ENCODE measurements around the gene ZMIZ2. TPM values are rescaled to one million over a fixed set of nuclear protein-coding genes. Genes with fewer than 3 reads are reported as not detected.
"Not testable (repeated sequence)": the region's sequence is repeated elsewhere in the genome, so short reads cannot be mapped to it uniquely, and the experiment has no call there.

ZMIZ2 gene
- polyA plus RNA-seq = 10 to 100 TPM; 22.5 to 66.6 TPM

GRCh38 chr7:44748045-44748947, at the start of gene ZMIZ2:
ZMIZ2 (plus strand) TSS chr7:44748847; CDS start chr7:44756250, 7,403 bp downstream.
- no peaks in the 10 kb centered on the region for H3K9me3 ChIP-seq (ENCODE audit: control insufficient read depth in 2 of 2, insufficient read depth in 1 of 2, low read depth in 1 of 2, low read length in 1 of 2)
- peaks cover 0 to 2% of the 10 kb centered on the region in 2 donors for H3K36me3 ChIP-seq (ENCODE audit: control insufficient read depth in 2 of 2, insufficient read depth in 2 of 2, low read length in 1 of 2)
- H3K27ac ChIP-seq (ENCODE audit: low read depth in 2 of 2, low read length in 1 of 2) = peak within 1 kb of the TSS; percentile 97 to 99
- peaks cover 4 to 19% of the 10 kb centered on the region in 2 donors for H3K4me1 ChIP-seq (ENCODE audit: control insufficient read depth in 2 of 2, insufficient read depth in 2 of 2, low read length in 1 of 2)
- H3K4me3 ChIP-seq (ENCODE audit: low read depth in 1 of 2, low read length in 2 of 2) = peak within 1 kb of the TSS; percentile 85 to 97
- H3K27me3 ChIP-seq (ENCODE audit: control insufficient read depth in 1 of 2, insufficient read depth in 2 of 2, low read length in 2 of 2) = no peaks in the 10 kb centered on the region
- WGBS, 2 donors = 1 to 2% methylated on average over 45 to 92 of the region's 92 CpGs

DNA sequence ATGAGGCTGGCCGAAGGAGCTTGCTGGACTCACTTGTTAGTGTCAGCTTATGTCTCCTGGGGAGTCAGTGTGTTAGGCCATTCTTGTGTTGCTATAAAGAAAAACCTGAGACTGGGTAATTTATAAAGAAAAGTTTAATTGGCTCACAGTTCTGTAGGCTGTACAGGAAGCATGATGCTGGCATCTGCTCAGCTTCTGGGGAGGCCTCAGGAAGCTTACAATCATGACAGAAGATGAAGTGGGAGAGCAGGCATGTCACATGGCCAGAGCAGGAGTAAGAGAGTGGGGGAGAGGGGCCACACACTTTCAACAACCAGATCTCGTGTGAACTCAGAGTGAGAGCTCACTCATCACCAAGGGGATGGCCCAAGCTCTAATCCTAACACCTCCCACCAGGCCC, 49.0 kb upstream of the ZMIZ2 start:
- WGBS, 2 donors = 95 to 98% methylated on average over 2 of the region's 2 CpGs
- H3K27me3 ChIP-seq (ENCODE audit: control insufficient read depth in 1 of 2, insufficient read depth in 2 of 2, low read length in 2 of 2); H3K4me3 ChIP-seq (ENCODE audit: low read depth in 1 of 2, low read length in 2 of 2); H3K9me3 ChIP-seq (ENCODE audit: control insufficient read depth in 2 of 2, insufficient read depth in 1 of 2, low read depth in 1 of 2, low read length in 1 of 2); H3K27ac ChIP-seq (ENCODE audit: low read depth in 2 of 2, low read length in 1 of 2); H3K4me1 ChIP-seq (ENCODE audit: control insufficient read depth in 2 of 2, insufficient read depth in 2 of 2, low read length in 1 of 2): not testable (repeated sequence)
- peaks cover 33 to 46% of the 10 kb centered on the region in 2 donors for H3K36me3 ChIP-seq (ENCODE audit: control insufficient read depth in 2 of 2, insufficient read depth in 2 of 2, low read length in 1 of 2)

GRCh38 chr7:44700322-44700721, 48.3 kb upstream of the ZMIZ2 start:
- no peak overlapping the region for H3K27ac ChIP-seq (ENCODE audit: low read depth in 2 of 2, low read length in 1 of 2)
- no peak overlapping the region for H3K4me3 ChIP-seq (ENCODE audit: low read depth in 1 of 2, low read length in 2 of 2)
- H3K36me3 ChIP-seq (ENCODE audit: control insufficient read depth in 2 of 2, insufficient read depth in 2 of 2, low read length in 1 of 2) = peaks cover 33 to 43% of the 10 kb centered on the region in 2 donors
- H3K27me3 ChIP-seq (ENCODE audit: control insufficient read depth in 1 of 2, insufficient read depth in 2 of 2, low read length in 2 of 2) = no peaks in the 10 kb centered on the region
- no peaks in the 10 kb centered on the region for H3K4me1 ChIP-seq (ENCODE audit: control insufficient read depth in 2 of 2, insufficient read depth in 2 of 2, low read length in 1 of 2)
- no peaks in the 10 kb centered on the region for H3K9me3 ChIP-seq (ENCODE audit: control insufficient read depth in 2 of 2, insufficient read depth in 1 of 2, low read depth in 1 of 2, low read length in 1 of 2)
- WGBS, 2 donors = 92 to 93% methylated on average over 8 of the region's 8 CpGs

DNA sequence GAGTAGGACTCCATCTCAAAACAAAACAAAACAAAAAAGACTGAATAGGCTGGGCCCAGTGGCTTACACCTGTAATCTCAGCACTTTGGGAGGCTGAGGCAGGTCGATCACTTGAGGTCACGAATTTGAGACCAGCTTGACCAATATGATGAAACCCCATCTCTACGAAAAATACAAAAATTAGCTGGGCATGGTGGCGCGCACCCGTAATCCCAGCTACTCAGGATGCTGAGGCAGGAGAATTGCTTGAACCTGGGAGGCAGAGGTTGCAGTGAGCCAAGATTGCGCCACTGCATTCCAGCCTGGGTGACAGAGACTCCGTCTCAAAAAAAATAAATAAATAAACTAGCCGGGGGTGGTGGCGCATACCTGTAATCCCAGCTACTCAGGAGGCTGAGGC, 45.3 kb upstream of the ZMIZ2 start:
- not testable (repeated sequence) for H3K27me3 ChIP-seq (ENCODE audit: control insufficient read depth in 1 of 2, insufficient read depth in 2 of 2, low read length in 2 of 2); H3K27ac ChIP-seq (ENCODE audit: low read depth in 2 of 2, low read length in 1 of 2); H3K4me3 ChIP-seq (ENCODE audit: low read depth in 1 of 2, low read length in 2 of 2); H3K9me3 ChIP-seq (ENCODE audit: control insufficient read depth in 2 of 2, insufficient read depth in 1 of 2, low read depth in 1 of 2, low read length in 1 of 2); H3K4me1 ChIP-seq (ENCODE audit: control insufficient read depth in 2 of 2, insufficient read depth in 2 of 2, low read length in 1 of 2)
- WGBS, 2 donors = 95 to 96% methylated on average over 10 of the region's 10 CpGs
- peaks cover 21 to 33% of the 10 kb centered on the region in 2 donors for H3K36me3 ChIP-seq (ENCODE audit: control insufficient read depth in 2 of 2, insufficient read depth in 2 of 2, low read length in 1 of 2)

- 68 to 84% methylated on average over 1 of the region's 1 CpG for WGBS, 2 donors
- H3K4me3 ChIP-seq (ENCODE audit: low read depth in 1 of 2, low read length in 2 of 2) = no peak overlapping the region
- H3K9me3 ChIP-seq (ENCODE audit: control insufficient read depth in 2 of 2, insufficient read depth in 1 of 2, low read depth in 1 of 2, low read length in 1 of 2) = no peaks in the 10 kb centered on the region
- no peak overlapping the region for H3K27ac ChIP-seq (ENCODE audit: low read depth in 2 of 2, low read length in 1 of 2)
- H3K36me3 ChIP-seq (ENCODE audit: control insufficient read depth in 2 of 2, insufficient read depth in 2 of 2, low read length in 1 of 2) = peaks cover 25 to 35% of the 10 kb centered on the region in 2 donors
- H3K4me1 ChIP-seq (ENCODE audit: control insufficient read depth in 2 of 2, insufficient read depth in 2 of 2, low read length in 1 of 2) = no peaks in the 10 kb centered on the region
- H3K27me3 ChIP-seq (ENCODE audit: control insufficient read depth in 1 of 2, insufficient read depth in 2 of 2, low read length in 2 of 2) = no peaks in the 10 kb centered on the region
Measured at GRCh38 chr7:44703921-44704320, 44.7 kb upstream of the ZMIZ2 start.

DNA sequence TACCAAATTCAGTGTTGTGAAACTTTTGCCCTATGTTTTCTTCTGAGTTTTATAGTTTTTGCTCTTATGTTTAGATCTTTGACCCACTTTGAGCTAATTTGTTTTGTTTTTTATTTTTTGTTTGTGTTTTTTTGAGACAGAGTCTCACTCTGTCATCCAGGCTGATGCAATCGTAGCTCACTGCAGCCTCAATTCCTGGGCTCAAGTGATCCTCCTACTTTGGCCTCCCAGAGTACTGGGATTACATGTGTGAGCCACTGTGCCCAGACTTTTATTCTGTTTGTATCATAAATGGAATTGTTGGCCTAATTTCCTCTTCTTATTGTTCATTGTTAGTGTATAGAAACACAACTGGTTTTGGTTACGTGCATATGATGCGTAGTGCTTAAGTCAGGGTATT, 43.2 kb upstream of the ZMIZ2 start:
- H3K4me3 ChIP-seq (ENCODE audit: low read depth in 1 of 2, low read length in 2 of 2) = no peak overlapping the region
- H3K27me3 ChIP-seq (ENCODE audit: control insufficient read depth in 1 of 2, insufficient read depth in 2 of 2, low read length in 2 of 2) = no peaks in the 10 kb centered on the region
- H3K4me1 ChIP-seq (ENCODE audit: control insufficient read depth in 2 of 2, insufficient read depth in 2 of 2, low read length in 1 of 2) = no peaks in the 10 kb centered on the region
- H3K36me3 ChIP-seq (ENCODE audit: control insufficient read depth in 2 of 2, insufficient read depth in 2 of 2, low read length in 1 of 2) = peaks cover 24 to 34% of the 10 kb centered on the region in 2 donors
- H3K27ac ChIP-seq (ENCODE audit: low read depth in 2 of 2, low read length in 1 of 2) = no peak overlapping the region
- H3K9me3 ChIP-seq (ENCODE audit: control insufficient read depth in 2 of 2, insufficient read depth in 1 of 2, low read depth in 1 of 2, low read length in 1 of 2) = no peaks in the 10 kb centered on the region
- WGBS, 2 donors = 89 to 96% methylated on average over 3 of the region's 3 CpGs

GRCh38 chr7:44706788-44707557, 41.7 kb upstream of the ZMIZ2 start:
- H3K4me1 ChIP-seq (ENCODE audit: control insufficient read depth in 2 of 2, insufficient read depth in 2 of 2, low read length in 1 of 2) = no peaks in the 10 kb centered on the region
- 94% methylated on average over 20 of the region's 20 CpGs for WGBS, 2 donors
- no peaks in the 10 kb centered on the region for H3K9me3 ChIP-seq (ENCODE audit: control insufficient read depth in 2 of 2, insufficient read depth in 1 of 2, low read depth in 1 of 2, low read length in 1 of 2)
- no peak overlapping the region for H3K27ac ChIP-seq (ENCODE audit: low read depth in 2 of 2, low read length in 1 of 2)
- H3K36me3 ChIP-seq (ENCODE audit: control insufficient read depth in 2 of 2, insufficient read depth in 2 of 2, low read length in 1 of 2) = peaks cover 24 to 30% of the 10 kb centered on the region in 2 donors
- H3K4me3 ChIP-seq (ENCODE audit: low read depth in 1 of 2, low read length in 2 of 2) = no peak overlapping the region
- no peaks in the 10 kb centered on the region for H3K27me3 ChIP-seq (ENCODE audit: control insufficient read depth in 1 of 2, insufficient read depth in 2 of 2, low read length in 2 of 2)

DNA sequence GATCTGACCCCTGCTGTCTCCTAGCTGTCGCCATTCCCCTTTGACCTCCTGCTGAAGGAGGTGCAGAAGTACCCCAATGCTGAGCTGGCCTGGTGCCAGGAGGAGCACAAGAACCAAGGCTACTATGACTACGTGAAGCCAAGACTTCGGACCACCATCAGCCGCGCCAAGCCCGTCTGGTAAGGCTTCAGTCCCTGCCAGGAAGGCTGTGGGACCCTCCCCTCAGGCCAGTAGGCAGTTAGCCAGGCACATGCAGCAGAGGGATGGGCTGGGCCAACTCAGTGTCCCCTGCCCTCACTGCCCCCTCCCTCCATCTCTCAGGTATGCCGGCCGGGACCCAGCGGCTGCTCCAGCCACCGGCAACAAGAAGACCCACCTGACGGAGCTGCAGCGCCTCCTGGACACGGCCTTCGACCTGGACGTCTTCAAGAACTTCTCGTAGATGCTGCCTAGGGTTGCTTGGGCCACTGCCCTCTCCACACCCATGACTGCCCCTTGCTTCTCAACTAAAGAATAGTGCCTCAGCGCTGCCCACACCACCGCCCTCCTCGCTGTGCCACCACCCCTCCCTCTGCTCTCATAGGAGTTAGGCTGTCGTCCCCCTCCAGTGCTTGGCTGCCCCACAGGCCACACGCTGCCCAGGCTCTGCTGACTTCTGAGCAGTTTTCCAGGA, 41.0 kb upstream of the ZMIZ2 start:
- H3K27me3 ChIP-seq (ENCODE audit: control insufficient read depth in 1 of 2, insufficient read depth in 2 of 2, low read length in 2 of 2) = no peaks in the 10 kb centered on the region
- H3K9me3 ChIP-seq (ENCODE audit: control insufficient read depth in 2 of 2, insufficient read depth in 1 of 2, low read depth in 1 of 2, low read length in 1 of 2) = no peaks in the 10 kb centered on the region
- WGBS, 2 donors = 90 to 93% methylated on average over 21 of the region's 21 CpGs
- no peak overlapping the region for H3K27ac ChIP-seq (ENCODE audit: low read depth in 2 of 2, low read length in 1 of 2)
- no peak overlapping the region for H3K4me3 ChIP-seq (ENCODE audit: low read depth in 1 of 2, low read length in 2 of 2)
- H3K4me1 ChIP-seq (ENCODE audit: control insufficient read depth in 2 of 2, insufficient read depth in 2 of 2, low read length in 1 of 2) = no peaks in the 10 kb centered on the region
- H3K36me3 ChIP-seq (ENCODE audit: control insufficient read depth in 2 of 2, insufficient read depth in 2 of 2, low read length in 1 of 2) = peaks cover 21 to 26% of the 10 kb centered on the region in 2 donors
